OCI-LY3 (cell line): ENCODE measurements around the gene UBQLN4.

ENCODE experiments used
- CTCF ChIP-seq: fragments of 200-600, 300-600 bp; sonication (generic); IDR thresholded peaks from 2 replicates; pipeline ENCODE4 v1.5.1; 2014; ENCODE audit warnings: antibody characterized with exemption, low read length, low read depth
- EZH2phosphoT487 ChIP-seq: fragments of 200-600 bp; shearing (Covaris generic); IDR thresholded peaks from 2 replicates; pipeline ENCODE4 v1.6.1; 2018; ENCODE audit warnings: antibody characterized with exemption, mixed run types, low read depth

- no peak for TF ChIP-seq CTCF
- no peak for TF ChIP-seq EZH2phosphoT487
Measured at GRCh38 chr1:156056326-156056849, 2.8 kb upstream of the UBQLN4 start.
